Body of pancreas (tissue), 4 donors: ENCODE data around the gene PPCDC. TPM values are rescaled to one million over a fixed set of nuclear protein-coding genes. Genes with fewer than 3 reads are reported as not detected.
A peak's percentile ranks its signal among the peaks of the same experiment; 100 is the strongest.

Experiments
- ATAC-seq: fragments of 150-250 bp; one replicate; pipeline ENCODE4 v1.9.1; 2016
- DNase-seq, 4 donors: peaks; one replicate each; pipeline ENCODE4 v3.0.0-alpha.2; 2019
- H3K27ac ChIP-seq, 4 donors: fragments of 200-600 bp; sonication (generic); 1 replicate in 3 of 4; 2 replicates in 1 of 4; pipeline versions ENCODE4 v1.5.1 to v1.6.1; 2016 to 2019; ENCODE audit warnings: mild to moderate bottlenecking in 1 of 4, mixed read lengths in 1 of 4, moderate library complexity in 1 of 4
- H3K27me3 ChIP-seq, 2 donors: fragments of 200-600 bp; sonication (generic); one replicate each; pipeline ENCODE4 v1.6.0; 2016; ENCODE audit warnings: mild to moderate bottlenecking in 1 of 2
- H3K36me3 ChIP-seq, 2 donors: fragments of 200-600 bp; sonication (generic); replicated peaks in 1 of 2; 2 replicates each; pipeline ENCODE4 v1.5.1; 2016; ENCODE audit warnings: low read depth in 2 of 2; ENCODE audit not compliant: insufficient read depth in 1 of 2
- H3K4me1 ChIP-seq: fragments of 200-600 bp; sonication (generic); one replicate; pipeline ENCODE4 v1.6.0; 2016
- H3K4me3 ChIP-seq, 2 donors: fragments of 200-600 bp; sonication (generic); 1 replicate in 1 of 2; 2 replicates in 1 of 2; pipeline ENCODE4 v1.5.1; 2016 to 2019
- H3K9me3 ChIP-seq, 3 donors: fragments of 200-600 bp; sonication (generic); 1 replicate in 2 of 3; 2 replicates in 1 of 3; pipeline ENCODE4 v1.5.1; 2016
- POLR2A ChIP-seq, 3 donors: fragments of 450-650 bp; IDR thresholded peaks; one replicate each; pipeline ENCODE4 v1.6.1; 2016; ENCODE audit warnings: antibody characterized with exemption in 3 of 3, mild to moderate bottlenecking in 2 of 3
- WGBS, 2 donors: methylation state at CpG; one replicate each; pipeline ENCODE4 v1.1.5; 2017; 5-methylcytosine and 5-hydroxymethylcytosine counted together
- intact Hi-C: fragments of 100-400 bp; cut with DNase I; formaldehyde crosslinking; loops from one replicate; pipeline ENCODE4 v1.15.1; 2023
- total RNA-seq, 2 donors: library from RNA; depleted of rRNA; stranded (reverse); fragments of >200 nt; gene quantifications; one replicate each; pipeline ENCODE4 v1.1.0, GENCODE V29; 2016
- TF ChIP-seq, protein P1 (sequence below), 7 experiments: fragments of 450-650 bp in 4 of 7; fragments of 200-600 bp in 3 of 7; sonication (generic) in 3 of 7; IDR thresholded peaks; one replicate each; pipeline ENCODE4 v1.5.1; 2016 to 2019; ENCODE audit warnings: antibody characterized with exemption in 7 of 7

The PPCDC gene
- total RNA-seq, 2 donors from 2014 or later, result 12.5 to 13.2 TPM

DNA sequence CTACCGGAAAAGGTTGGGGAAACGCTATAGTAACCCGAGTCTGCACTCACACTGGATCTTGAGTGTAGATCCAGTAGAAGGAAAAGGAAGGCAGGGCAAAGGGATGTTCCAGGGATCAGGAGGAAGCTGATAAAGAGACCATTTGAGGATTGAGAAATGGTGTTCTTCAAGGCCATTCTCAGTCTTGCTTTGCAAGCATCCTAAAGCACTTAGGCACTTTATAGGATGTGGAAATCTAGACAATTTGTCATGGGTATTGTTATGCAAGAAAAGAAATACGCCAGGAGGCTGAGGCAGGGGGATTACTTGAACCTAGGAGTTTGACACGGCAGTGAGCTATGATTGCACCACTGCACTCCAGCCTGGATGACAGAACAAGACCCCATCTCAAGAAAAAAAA is 41.2 kb upstream of the PPCDC start:
- H3K4me3 ChIP-seq, result no peak overlapping the region
- TF ChIP-seq, protein P1, sequence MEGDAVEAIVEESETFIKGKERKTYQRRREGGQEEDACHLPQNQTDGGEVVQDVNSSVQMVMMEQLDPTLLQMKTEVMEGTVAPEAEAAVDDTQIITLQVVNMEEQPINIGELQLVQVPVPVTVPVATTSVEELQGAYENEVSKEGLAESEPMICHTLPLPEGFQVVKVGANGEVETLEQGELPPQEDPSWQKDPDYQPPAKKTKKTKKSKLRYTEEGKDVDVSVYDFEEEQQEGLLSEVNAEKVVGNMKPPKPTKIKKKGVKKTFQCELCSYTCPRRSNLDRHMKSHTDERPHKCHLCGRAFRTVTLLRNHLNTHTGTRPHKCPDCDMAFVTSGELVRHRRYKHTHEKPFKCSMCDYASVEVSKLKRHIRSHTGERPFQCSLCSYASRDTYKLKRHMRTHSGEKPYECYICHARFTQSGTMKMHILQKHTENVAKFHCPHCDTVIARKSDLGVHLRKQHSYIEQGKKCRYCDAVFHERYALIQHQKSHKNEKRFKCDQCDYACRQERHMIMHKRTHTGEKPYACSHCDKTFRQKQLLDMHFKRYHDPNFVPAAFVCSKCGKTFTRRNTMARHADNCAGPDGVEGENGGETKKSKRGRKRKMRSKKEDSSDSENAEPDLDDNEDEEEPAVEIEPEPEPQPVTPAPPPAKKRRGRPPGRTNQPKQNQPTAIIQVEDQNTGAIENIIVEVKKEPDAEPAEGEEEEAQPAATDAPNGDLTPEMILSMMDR (IDR thresholded peaks at IDR 0.05), result no peak
- TF ChIP-seq POLR2A (IDR thresholded peaks at IDR 0.05), result no peak
- intact Hi-C loops, result no loop called here
- no peak for ATAC-seq
- DNase-seq, result no peak
- H3K27me3 ChIP-seq, result no peaks in the 10 kb centered on the region
- H3K4me1 ChIP-seq, result no peaks in the 10 kb centered on the region
- no peaks in the 10 kb centered on the region for H3K36me3 ChIP-seq
- H3K27ac ChIP-seq, result no peak overlapping the region
- 78 to 81% methylated on average over 5 of the region's 5 CpGs for WGBS, 2 donors
- no peaks in the 10 kb centered on the region for H3K9me3 ChIP-seq

DNA sequence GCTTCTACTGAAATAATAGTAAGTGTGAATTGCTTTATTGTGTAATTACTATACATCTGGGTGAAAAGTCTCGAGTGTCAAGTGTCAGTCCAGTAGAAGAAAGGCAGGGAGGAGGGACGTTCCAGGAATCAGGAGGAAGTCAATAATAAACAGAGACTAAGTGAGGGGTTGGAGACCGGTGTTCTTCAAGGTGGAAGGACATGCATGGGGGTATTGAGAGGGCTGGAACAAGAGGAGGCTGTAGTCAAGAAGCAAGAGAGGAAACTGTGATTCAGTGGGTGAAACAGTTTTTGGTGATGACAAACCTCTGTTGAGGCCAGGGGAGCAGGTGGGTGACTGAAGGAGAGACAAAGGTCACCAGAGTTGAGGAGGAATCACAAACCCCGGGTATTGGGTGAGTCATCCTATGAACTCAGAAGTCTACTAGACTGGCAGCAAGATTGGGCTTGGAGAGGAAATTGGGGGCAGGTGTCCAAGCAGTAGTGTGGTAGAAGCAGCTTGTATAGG is 39.6 kb upstream of the PPCDC start:
- intact Hi-C loops, result no loop called here
- WGBS, 2 donors, result 21 to 41% methylated on average over 4 of the region's 4 CpGs
- ATAC-seq, result no peak

DNA sequence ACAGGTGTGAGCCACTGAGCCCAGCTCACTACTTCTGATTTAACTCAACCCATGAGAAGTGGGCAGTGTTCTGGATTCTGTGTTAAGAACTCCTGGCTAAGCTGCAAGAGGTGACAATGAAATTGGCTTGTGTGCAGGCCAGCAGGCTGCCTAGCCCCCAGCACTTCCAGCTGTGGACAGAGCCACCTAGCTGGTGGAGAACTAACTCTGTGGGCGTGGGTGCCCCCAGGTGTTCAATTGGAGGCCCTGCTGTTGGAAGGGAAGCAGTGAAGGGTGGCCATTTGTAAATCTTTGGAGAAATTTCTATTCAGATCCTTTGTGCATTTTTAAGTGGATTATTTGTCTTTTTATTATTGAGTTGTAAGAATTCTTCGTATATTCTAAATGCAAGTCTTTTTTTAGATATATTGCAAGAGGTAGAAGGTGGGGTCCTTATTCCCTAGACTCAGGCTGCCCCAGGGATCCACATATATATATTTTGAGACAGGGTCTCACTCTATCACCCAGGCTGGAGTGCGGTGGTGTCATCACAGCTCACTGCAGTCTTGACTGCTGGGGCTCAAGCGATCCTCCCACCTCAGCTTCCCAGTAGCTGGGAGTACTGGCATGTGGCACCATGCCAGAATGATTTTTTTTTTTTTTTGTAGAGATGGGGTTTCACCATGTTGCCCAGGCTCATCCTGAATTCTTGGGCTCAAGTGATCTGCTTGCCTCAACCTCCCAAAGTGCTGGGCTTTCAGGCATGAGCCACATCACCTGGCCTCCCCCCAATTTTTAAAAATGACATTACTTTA is 35.2 kb upstream of the PPCDC start:
- no peaks in the 10 kb centered on the region for H3K4me1 ChIP-seq
- TF ChIP-seq POLR2A (IDR thresholded peaks at IDR 0.05), result no peak
- TF ChIP-seq, protein P1 (IDR thresholded peaks at IDR 0.05), result peak; percentile 13 to 68 (median 44)
- H3K9me3 ChIP-seq, result no peaks in the 10 kb centered on the region
- H3K27me3 ChIP-seq, result no peaks in the 10 kb centered on the region
- intact Hi-C loops, result no loop called here
- ATAC-seq (peak; percentile 71), DNase-seq (peak; percentile 42 to 71 (median 63))
- H3K27ac ChIP-seq, result no peak overlapping the region
- 34 to 38% methylated on average over 4 of the region's 4 CpGs for WGBS, 2 donors
- no peak overlapping the region for H3K4me3 ChIP-seq
- H3K36me3 ChIP-seq, result no peaks in the 10 kb centered on the region

More for the DNA sequence above, 39.6 kb upstream of the PPCDC start:
- no peaks in the 10 kb centered on the region for H3K27me3 ChIP-seq
- no peak for TF ChIP-seq POLR2A (IDR thresholded peaks at IDR 0.05)
- TF ChIP-seq, protein P1 (IDR thresholded peaks at IDR 0.05), result no peak
- H3K4me3 ChIP-seq, result no peak overlapping the region
- no peak for DNase-seq
- H3K36me3 ChIP-seq, result no peaks in the 10 kb centered on the region
- H3K4me1 ChIP-seq, result no peaks in the 10 kb centered on the region
- H3K9me3 ChIP-seq, result no peaks in the 10 kb centered on the region
- no peak overlapping the region for H3K27ac ChIP-seq

DNA sequence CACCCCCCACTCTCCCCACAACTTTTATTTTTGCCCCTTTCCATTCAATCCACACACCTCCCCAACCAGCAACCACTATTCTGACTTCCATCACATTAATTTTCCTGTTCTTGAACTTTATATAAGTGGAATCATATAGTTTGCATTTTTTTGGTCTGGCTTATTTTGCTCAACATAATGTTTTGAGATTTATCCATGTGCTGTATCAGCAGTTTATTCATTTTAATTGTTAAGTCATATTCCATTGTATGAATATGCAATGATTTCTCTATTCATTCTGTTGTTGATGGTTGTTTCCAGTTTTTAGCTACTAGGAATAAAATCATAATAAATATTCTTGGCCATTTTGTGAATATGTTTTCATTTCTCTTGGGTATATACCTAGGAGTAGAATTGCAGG is 33.9 kb upstream of the PPCDC start:
- no peaks in the 10 kb centered on the region for H3K36me3 ChIP-seq
- no peak overlapping the region for H3K4me3 ChIP-seq
- DNase-seq (no peak), ATAC-seq (no peak)
- intact Hi-C loops, result no loop called here
- TF ChIP-seq, protein P1 (IDR thresholded peaks at IDR 0.05), result no peak
- TF ChIP-seq POLR2A (IDR thresholded peaks at IDR 0.05), result no peak
- no peak overlapping the region for H3K27ac ChIP-seq
- H3K27me3 ChIP-seq, result no peaks in the 10 kb centered on the region
- H3K9me3 ChIP-seq, result no peaks in the 10 kb centered on the region
- no peaks in the 10 kb centered on the region for H3K4me1 ChIP-seq

DNA sequence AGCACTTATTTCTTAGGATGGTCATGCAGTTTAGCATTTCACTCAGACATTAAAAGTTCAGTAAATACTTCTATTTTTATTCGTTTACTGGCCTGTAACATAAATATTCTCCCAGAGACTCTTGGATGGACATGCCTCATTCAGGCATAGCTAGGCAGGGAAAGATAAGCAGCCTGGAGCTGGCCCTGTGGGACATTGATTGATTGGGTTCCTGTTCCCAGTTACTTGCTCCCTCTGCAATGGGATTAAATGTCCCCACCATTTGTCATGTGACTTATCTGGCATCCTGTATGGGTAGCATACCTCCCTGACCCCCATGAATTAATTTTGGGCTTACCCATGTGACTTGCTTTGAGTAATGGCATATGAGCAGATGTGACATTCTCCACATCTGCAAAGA is 30.8 kb upstream of the PPCDC start:
- Histone ChIP-seq H3K9me3 (no peaks in the 10 kb centered on the region), H3K27ac (no peak overlapping the region), H3K27me3 (no peaks in the 10 kb centered on the region), H3K36me3 (no peaks in the 10 kb centered on the region), H3K4me3 (no peak overlapping the region), H3K4me1 (peaks cover 25% of the 10 kb centered on the region)
- ATAC-seq, result no peak
- intact Hi-C loops, result no loop called here
- 29 to 50% methylated on average over 1 of the region's 1 CpG for WGBS, 2 donors
- TF ChIP-seq, protein P1 (IDR thresholded peaks at IDR 0.05), result no peak
- no peak for TF ChIP-seq POLR2A (IDR thresholded peaks at IDR 0.05)
- DNase-seq, result no peak
